NCI-H69 (cell line): ENCODE measurements around the gene KCNK15.
A peak's percentile ranks its signal among the peaks of the same experiment; 100 is the strongest.
"Not testable (repeated sequence)": the region's sequence is repeated elsewhere in the genome, so short reads cannot be mapped to it uniquely, and the experiment has no call there.

Experiments
- DNase-seq: peaks from one replicate; lab custom pipeline; 2025; lab: John Stamatoyannopoulos, UW

Gene KCNK15

DNA sequence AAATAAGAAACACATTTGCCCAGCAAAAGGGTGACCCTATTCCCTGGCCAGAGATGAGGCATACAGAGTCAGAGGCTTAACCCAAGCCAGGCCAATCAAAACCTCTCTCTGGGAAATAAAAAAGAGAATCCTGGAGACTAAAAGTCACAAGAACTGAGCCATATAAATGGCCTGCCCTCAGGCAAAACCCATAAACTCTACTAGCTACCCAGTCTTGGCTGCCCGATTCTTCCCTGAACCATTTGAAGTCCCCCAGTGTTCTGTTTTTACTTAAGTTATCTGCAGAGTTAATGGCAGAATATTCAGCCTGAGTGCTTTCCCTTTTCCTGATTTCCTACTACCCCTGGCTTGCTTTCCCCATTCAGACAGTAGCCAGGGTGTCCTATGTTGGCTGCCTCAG lies 13.9 kb downstream of the KCNK15 start:
- no peak for DNase-seq

DNA sequence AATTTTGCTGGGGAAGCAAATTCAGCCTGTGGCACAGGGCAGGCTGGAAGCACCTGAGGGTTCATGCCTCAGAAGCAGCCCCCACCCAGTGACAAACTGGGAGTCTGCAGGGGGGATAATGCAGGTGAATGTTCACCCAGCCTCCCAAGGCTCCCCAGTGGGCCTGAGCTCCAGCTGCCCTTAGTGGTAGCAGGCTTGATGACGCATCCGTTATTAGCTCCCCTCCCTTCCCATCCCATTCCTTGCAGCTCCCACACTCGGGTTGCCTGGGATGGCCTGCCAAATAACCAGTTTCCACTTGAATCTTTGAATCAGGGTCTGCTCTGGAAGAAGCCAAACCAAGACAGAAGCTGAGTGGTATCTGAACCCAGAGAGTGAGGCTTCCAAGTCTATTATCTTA lies 15.8 kb downstream of the KCNK15 start:
- DNase-seq: peak; percentile 6

DNA sequence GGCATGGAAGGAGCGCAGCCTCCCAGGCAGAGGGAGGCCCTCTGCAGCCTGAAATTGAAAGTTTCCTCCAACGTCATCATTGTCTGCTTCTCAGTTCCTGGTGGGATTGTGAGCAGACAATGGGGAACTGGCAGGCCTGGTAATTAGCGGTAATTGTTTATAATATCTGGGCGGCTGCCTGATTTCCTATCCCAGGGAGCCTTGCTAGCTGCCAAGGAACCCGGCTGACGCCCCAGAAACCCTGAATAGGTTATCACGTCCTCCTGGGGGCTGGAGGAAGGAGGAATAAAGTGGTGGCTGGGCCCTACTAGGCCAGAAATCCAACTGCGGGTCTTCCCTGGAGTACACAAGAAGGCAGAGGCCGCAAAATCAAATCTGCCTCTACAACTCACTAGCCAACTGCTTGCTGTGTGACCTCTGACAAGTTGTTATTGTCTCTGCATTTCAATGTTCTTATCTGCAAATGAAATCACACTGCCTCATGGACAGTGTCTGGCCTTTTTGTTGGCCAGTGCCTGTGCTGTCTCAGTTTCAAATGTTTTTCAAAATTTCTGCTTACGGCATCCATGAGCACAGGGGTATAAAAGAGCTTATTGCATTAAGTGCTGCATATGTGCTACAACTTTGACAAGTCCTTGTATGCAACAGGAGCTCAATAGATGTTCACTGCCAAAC lies 16.9 kb downstream of the KCNK15 start:
- peak; percentile 57 for DNase-seq

DNA sequence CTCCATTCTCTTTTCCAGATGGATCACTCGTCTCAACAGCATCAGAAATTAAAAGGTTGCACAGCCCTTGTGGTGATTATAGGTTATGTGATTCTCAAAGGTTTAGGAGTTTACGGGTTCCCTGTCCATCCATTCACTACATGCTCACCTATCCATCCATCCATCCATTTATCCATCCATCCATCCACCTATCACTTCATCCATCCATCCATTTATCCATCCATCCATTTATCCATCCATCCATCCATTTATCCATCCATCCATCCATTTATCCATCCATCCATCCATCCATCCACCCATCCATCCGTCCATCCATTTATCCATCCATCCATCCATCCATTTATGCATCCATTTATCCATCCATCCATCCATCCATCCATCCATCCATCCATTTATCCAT lies 18.1 kb downstream of the KCNK15 start:
- DNase-seq: not testable (repeated sequence)

DNA sequence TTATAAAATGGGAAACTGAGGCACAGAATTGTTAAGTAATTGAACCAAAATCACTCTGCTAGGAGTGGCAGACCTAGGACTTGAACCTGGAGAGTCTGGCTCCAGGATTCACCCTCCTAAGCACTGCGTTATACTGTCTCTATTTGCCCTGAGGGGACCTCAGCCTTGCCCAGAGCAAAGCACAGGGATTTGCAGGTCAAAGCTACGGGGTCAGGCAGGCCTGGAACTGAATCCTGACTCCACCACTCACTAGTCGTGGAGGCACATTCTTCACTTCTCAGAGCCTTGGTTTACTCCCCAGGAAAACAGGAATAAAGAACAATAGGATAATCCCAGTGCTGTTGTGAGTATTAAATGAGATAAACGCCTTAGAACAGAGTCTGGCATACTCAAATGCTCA lies 19.4 kb downstream of the KCNK15 start:
- no peak for DNase-seq

DNA sequence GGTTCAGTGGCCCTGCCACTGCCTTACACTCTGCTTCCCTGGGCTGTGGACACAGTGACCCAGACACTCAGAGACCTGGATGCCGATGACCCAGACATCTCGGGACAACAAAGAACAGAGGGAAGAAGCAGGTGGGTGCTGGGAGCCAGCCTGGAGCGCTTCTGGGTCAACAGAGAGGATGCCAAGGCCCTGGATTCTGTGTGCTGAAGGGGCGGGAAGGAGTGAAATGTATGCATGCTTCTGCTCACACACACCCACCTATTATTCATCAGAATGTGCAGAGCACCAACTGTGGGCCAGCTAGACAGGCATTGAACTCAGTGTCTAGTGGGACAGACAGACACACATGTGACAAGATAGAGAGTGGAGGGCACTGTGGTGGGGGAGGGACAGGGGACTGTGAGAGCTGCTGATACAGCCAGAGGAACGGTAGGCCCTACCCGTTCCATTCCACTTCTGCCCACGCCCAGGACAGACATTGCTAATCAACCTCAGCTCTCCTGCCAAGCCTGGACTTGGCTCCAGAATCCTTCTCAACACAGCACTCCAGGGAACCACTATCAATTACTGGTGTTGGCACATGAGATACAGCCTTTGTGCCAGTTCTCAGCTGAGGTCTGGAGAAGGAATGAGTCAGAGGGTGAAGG lies 20.2 kb downstream of the KCNK15 start:
- peak; percentile 70 for DNase-seq

DNA sequence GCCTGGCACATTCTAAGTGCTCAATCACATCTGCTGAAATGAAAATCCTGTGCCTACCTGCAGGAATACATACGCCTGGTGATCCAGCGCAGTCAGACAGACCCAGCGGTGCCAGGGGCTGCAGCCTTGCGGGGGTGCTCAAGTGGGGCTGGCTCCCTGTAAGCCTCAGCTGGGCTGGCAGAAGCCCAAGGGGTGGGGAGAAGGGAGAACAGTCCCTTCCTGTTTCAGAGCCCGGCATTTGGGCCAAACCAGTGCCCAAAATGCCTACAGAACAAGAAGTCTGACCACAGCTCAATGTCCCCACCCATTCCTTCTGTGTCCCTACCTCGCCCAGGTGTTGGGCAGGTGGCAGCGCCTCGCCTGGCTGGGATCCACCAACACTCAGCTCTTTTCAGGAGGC lies 22.6 kb downstream of the KCNK15 start:
- no peak for DNase-seq

DNA sequence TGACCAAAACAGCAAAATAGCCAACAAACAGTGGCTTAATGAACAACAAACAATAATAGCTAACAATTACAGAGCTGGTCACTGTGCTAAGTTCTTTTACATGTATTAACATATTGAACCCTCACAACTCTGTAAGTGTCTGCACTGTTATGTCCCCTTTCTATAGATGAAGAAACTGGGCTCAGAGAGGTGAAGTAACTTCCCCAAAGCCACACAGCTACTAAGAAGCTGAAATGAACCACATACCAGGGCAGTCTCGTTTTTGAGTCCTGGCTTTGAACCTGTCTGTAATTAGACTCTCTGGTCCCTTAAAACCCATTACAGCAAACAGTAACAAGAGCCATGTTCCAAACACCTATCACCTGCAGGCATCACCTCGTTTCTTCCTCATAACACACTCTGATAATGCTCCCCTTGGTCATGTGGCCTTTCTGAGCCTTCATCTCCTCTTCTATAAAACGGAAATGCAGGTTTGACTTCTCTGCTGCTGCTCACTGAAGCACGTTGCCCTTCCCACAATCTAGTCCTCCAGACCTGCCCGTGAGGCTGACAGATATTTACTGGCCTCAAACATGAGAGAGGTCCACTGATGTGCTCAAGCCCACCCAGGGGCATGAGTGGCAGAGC lies 23.3 kb downstream of the KCNK15 start:
- no peak for DNase-seq

DNA sequence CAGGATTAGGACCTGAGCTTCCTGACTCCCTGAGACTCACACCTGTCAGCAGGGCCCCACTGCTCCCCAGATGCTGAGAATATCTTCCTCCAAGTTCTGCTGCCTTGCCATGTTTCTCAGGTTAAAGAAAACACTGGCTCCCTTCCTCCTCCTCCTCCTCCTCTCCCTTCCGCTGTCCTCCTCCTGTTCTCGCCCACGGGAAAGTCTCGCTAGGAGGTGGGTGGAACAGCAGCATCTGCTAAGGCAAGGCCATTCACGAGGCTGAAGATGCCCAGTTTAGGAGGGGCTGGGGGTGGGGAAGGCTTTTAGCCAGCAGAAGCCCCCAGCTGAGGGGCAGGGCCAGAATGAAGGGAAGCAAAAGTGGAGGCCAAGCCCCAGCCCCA lies 23.8 kb downstream of the KCNK15 start:
- DNase-seq: no peak

DNA sequence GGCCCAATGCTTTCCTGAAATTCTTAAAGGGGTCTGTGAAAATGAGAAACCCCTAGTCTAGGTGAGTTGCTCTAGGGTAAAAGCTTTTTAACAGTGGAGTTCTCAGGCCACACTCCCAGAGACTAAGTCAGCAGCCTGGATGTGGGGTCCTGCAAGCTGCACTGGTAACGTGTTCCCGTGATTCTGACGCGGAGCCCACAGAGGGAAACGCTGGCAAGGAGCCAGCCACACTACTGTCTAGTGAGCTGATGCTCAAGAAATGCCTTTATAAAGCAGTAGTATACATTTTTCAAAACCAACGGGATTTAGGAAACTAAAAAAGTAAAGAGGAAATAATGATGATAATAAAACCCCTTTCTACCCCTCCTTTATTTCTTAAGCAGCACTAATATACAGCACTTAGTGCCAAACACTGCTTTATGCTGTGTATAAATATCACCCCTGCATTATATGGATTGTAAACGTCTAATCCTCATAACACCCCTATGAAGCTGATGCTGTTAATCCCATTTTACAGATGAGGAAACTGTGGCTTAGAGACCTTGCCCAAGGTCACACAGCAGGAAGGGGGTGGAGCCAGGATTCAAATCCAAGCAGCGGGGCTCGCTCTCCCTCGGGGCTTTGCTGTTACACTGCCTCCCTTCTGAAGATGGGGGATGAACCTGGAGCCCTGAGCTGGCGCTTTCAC lies 25.0 kb downstream of the KCNK15 start:
- DNase-seq: peak; percentile 1

DNA sequence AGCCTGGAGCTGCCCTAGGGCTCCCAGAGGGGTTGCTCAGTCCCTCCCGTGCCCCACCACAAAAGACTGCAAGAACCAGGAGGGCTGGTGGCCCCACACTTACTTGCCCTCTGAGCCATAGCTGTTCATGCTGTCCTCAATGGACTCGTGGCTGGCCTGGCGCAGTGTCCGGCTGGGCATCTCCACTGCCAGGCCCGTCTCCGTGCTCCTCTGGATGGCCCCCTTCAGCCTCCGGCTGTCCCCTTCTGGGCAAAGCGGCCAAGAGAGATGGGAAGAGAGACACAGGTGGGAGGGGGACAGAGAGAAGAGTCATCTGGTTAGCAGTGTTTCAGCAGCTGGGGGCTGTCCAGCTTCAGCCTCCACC lies 25.5 kb downstream of the KCNK15 start:
- no peak for DNase-seq

DNA sequence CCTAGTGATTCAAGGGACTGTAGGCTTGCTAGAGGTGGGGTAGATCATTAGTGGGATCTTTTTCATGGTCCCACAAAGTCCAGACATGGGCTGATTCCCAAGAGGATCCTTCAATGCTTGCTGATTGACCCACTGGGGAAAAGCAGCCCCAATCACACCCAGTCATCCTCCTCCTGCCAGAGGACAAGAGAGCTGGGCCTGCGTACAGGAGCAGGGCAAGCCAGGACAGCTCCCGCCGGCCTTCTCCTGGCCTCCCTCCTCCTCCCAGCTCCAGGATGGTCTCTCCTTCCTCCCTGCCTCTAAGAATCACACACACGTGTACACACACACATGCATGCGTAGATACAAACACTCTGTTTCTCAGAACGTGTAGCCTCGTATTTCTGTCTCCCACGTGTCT lies 27.0 kb downstream of the KCNK15 start:
- DNase-seq: no peak

DNA sequence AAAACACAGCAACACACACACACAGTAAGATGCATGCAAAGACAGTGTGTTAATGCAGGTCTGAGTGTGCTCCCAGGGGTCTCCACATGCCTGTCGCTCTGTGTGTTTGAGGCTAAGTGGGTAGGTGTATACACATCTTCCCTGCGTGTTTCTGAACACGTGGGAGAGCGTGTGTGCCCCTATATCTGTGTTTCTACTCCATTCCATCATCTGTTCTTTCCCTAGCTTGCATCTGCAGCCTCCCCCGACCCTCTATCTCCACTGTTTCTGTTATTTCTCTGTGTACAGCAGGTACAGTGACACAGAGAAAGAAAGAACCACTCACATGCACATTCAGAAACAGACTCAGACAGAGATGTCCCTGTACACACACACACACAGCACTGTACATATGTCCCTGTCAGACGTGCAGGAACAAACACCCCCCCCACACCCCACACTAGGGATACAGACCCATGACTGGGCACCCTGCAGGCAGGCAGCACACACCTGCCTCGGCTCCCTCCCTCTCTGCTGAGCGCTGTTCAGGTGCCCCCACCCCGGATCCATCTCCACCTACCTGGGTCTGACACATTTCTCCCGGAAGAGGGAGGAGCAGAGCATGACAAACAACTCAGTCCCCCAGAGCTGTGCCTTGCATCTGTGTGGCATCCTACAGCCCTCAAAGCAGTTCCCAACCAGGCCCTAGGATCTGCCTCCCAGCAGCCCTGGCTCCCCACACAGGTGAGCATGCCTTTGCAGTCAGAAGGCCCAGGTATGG lies 27.6 kb downstream of the KCNK15 start:
- peak; percentile 57 for DNase-seq

DNA sequence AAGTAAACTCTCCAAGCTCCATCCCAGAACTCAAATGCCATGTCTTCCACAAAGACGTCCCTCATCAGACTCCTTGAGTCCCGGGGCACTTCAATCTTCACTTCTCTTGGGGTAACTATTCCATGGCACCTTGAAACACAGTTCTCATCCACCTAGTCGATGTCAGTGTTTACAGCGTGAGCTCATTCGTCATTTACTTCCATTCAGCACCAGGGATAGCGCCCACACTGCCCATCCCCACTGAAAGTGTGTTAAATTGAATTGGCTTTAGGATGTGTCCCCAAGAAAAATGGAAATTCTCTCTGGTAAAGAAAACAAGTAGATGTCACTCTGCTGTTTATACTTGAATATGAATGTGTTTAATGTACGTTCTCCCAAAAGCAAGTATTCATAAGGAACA lies 31.3 kb downstream of the KCNK15 start:
- DNase-seq: no peak

DNA sequence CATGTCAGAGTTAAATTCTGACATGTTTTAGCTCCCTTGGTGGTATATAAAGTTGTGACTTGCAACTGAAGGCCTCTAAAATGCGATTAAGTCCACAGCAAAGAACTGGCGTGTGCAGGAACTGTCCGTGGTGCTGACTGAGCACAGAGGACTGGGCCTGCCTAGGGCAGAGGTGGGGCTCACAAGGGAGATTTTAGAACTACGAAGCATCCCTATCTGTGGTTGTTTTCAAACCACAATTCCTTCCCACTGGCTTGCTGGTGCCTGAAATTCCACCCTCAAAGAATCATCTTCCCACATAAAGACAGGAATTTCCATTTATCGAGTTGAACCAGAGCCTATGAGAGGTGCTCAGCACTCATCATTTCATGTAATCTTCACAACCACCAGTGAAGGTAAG lies 34.6 kb downstream of the KCNK15 start:
- no peak for DNase-seq

DNA sequence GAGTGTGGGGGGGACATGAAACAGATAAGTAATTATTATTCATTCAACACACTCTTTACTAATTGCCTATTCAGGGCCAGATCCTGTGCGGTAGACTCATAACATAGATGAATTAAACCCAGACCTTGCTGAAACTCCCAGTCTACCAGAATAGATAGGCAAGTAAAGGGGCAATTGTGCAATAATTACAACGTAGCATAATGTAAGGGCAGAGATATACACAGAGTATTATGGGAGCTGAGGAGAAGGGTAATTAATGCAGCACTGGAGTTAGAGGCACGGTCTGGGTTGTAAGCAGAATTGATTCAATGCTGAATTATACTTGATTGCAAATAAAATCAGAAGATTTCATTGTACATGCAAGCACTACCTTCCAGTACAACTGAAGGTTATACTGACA lies 35.5 kb downstream of the KCNK15 start:
- peak; percentile 43 for DNase-seq

DNA sequence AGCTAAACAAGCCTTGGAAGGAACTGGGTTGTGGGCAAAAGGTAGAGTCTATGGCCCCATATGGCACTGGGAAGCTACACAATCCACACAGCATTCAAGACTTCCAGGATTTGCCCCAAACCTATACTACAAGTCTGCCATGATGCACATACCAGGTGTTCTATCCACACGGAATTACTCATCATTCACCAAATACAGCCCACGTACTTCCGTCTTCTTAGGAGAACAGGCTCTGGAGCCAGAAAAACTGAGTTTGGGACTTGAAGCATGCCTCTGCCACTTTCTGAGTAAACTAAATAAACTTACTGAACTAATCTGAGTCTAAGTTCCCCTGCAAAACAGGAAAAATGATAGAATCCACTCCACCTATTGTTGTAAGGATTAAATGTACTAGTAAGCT lies 36.1 kb downstream of the KCNK15 start:
- no peak for DNase-seq

DNA sequence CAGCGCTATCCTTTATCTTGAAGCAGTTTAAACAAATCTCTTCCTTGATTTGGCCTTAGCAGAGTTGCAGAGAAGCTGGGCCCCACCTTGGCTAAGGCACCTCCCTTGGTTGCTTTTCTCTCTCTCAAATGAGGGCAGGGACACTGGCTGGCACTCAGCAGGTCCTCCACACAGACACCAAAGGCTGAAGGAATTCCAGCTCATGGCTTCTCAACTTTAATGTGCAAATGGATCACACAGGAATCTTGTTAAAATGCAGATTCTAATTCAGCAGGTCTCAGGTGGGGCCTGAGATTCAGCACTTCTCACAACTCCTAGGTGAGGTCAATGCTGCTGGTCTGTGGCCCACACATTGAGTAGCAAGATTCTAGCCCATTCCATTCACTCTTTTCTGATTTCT lies 39.0 kb downstream of the KCNK15 start:
- DNase-seq: no peak

DNA sequence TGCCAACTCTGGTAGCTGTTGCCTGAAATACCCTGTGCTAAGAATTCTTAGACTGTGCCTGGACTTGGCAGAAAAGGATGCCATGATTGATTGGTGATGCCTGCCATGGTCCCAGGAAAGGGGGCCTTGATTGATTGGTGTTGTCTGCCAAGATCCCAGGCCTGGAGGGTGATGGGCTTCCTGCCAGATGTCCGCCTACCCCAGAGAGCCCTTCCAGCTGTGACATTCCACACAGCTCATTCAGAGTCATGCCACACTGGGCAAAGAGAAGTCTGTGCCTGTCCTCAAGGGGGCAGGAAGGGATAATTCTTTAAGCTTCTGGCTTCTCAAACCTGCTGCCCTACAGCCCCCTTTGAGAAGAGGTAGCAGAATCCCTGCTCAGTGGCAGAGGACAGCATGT lies 40.1 kb downstream of the KCNK15 start:
- DNase-seq: peak; percentile 67

DNA sequence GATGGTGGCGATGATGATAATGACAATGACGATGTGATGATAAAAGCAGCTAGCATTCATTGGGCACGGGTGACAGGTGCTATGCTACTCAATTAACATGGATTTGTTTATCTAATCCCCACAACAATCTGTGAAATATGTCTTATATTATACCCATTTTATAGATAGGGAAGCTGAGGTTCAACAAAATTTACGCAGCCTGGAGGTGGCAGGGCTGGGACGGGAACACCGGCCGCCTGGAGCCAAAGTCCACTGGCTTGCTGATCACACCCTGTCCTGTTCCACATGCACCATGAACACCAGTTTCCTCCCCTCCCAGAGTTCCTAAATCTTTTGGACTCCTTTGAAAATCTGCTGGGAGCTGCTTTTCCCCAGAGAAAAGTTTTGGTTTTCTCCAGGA lies 41.6 kb downstream of the KCNK15 start:
- no peak for DNase-seq

DNA sequence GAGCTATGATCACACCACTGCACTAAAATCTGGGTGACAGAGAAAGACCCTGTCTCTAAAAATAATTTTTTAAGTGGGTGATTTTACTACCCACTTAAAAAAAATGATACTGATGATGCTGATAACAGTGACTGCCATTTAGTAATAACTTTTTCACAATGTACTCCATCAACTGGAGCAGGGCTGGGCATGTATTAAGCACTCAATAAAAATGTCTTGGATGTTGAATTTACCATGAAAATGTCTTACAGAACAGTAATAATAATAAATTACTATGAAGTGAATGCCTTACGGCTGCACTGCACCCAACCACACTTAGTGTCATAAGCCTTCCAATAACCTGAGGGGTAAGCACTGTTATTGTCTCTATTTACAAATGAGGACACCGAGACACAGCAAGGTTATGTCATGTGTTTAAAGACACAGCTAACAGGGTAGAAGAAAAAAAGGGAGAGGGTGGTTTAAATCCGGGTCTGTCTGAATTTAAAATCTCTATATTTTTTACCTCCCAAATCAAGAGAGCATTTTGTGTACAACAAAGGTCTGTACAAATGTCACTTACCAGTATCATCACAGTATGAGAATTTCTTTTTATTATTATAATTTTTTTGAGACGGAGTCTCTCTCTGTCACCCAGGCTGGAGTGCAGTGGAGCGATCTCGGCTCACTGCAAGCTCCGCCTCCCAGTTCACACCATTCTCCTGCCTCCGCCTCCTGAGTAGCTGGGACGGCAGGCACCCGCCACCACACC lies 43.2 kb downstream of the KCNK15 start:
- no peak for DNase-seq
